ENCODE results near the gene GOLGA6L9. TPM values are rescaled to one million over a fixed set of nuclear protein-coding genes. Genes with fewer than 3 reads are reported as not detected.
A peak's percentile ranks its signal among the peaks of the same experiment; 100 is the strongest.
"Not testable (repeated sequence)": the region's sequence is repeated elsewhere in the genome, so short reads cannot be mapped to it uniquely, and the experiment has no call there.

GOLGA6L9 gene
- total RNA-seq, 1 experiment from 2014 or later = 5.8 TPM

DNA sequence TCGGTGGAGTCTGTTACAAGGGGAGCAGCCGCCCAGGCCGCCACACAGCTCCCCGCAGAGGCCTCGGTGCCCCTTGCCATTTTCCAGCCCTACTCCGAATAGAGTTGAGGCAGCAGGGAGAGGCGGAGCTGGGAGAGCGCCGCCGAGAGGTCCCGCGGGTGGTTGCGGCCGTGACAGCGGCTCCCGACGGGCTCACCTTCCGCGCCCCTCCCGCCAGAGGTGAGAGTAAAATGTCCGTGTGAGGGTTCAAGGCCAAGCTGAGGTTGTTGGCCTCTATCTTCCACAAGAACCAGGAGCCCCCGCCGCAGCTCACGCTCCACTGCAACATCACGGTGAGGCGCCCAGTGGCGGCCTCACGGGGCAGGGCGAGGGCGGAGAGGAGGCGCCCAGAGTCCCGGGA is 15.8 kb downstream of the GOLGA6L9 start:
- BruUV-seq (replicated peaks); H3K9me3 ChIP-seq (ENCODE audit: control insufficient read depth, insufficient read depth, low read depth, low read length); intact Hi-C loops (cut with micrococcal nuclease; ENCODE audit: unreplicated experiment); DNase-seq (ENCODE audit: low read depth, low spot score); H3K4me1 ChIP-seq (ENCODE audit: control insufficient read depth, insufficient read depth, low read length); H3K27ac ChIP-seq (ENCODE audit: low read length); CTCF ChIA-PET; H3K27me3 ChIP-seq (ENCODE audit: control insufficient read depth, insufficient read depth, low read length); ATAC-seq; H3K36me3 ChIP-seq (ENCODE audit: control insufficient read depth, insufficient read depth, low read length); POLR2A ChIA-PET; in situ Hi-C loops (cut with HindIII; ENCODE audit: low pct_unique_long_range_greater_than_20kb, low sequenced_read_pairs): not testable (repeated sequence)
- peak overlapping the region; percentile 39 to 40 for H3K4me3 ChIP-seq (ENCODE audit: low read depth in 2 of 2, low read length in 2 of 2)
- TF ChIP-seq, protein P1, sequence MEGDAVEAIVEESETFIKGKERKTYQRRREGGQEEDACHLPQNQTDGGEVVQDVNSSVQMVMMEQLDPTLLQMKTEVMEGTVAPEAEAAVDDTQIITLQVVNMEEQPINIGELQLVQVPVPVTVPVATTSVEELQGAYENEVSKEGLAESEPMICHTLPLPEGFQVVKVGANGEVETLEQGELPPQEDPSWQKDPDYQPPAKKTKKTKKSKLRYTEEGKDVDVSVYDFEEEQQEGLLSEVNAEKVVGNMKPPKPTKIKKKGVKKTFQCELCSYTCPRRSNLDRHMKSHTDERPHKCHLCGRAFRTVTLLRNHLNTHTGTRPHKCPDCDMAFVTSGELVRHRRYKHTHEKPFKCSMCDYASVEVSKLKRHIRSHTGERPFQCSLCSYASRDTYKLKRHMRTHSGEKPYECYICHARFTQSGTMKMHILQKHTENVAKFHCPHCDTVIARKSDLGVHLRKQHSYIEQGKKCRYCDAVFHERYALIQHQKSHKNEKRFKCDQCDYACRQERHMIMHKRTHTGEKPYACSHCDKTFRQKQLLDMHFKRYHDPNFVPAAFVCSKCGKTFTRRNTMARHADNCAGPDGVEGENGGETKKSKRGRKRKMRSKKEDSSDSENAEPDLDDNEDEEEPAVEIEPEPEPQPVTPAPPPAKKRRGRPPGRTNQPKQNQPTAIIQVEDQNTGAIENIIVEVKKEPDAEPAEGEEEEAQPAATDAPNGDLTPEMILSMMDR (IDR thresholded peaks at IDR 0.05) = peak; percentile 54

DNA sequence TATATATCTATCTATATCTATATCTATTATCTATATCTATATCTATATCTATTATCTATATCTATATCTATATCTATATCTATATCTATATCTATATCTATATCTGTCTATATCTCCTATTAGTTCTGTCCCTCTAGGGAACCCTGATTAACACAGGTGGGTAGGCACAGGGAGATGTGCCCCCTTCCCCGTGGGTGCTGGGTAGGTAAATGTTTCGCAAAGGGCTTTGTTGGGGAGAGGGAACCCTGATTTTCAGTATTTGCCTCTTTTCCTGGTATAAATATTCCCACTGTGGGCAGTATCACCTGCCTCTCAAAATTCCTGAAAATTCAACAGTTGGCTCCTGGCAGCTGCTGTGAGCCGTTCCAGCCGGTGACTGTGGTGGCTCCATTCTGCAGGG is 27.7 kb downstream of the GOLGA6L9 start:
- H3K4me1 ChIP-seq (ENCODE audit: control insufficient read depth, insufficient read depth, low read length); in situ Hi-C loops (cut with HindIII; ENCODE audit: low pct_unique_long_range_greater_than_20kb, low sequenced_read_pairs); DNase-seq (ENCODE audit: low read depth, low spot score); H3K27me3 ChIP-seq (ENCODE audit: control insufficient read depth, insufficient read depth, low read length); BruUV-seq (replicated peaks); POLR2A ChIA-PET; H3K4me3 ChIP-seq (ENCODE audit: low read depth in 2 of 2, low read length in 2 of 2); H3K36me3 ChIP-seq (ENCODE audit: control insufficient read depth, insufficient read depth, low read length); H3K27ac ChIP-seq (ENCODE audit: low read length); ATAC-seq; intact Hi-C loops (cut with micrococcal nuclease; ENCODE audit: unreplicated experiment); H3K9me3 ChIP-seq (ENCODE audit: control insufficient read depth, insufficient read depth, low read depth, low read length); CTCF ChIA-PET: not testable (repeated sequence)

DNA sequence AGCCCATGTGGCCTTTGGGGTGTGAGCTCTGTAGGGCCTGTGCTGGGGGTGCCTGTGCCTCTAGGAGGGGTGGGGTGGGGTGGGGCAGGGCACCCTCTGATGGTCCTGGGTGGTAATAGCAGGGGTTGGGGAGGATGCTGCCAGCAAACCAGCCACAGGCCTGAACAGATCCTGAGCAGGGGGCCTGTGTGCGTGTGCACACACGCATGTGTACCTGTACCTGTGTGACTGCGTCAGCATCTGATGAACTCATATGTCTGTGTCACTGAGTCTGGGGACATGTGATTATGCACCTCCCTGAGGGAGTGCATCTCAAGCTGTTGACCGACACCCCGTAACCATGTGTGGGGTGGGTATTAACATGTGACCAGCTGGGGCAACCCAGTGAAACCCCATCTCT is 36.0 kb downstream of the GOLGA6L9 start:
- in situ Hi-C loops (cut with HindIII; ENCODE audit: low pct_unique_long_range_greater_than_20kb, low sequenced_read_pairs); H3K4me3 ChIP-seq (ENCODE audit: low read depth in 2 of 2, low read length in 2 of 2); H3K27ac ChIP-seq (ENCODE audit: low read length); H3K4me1 ChIP-seq (ENCODE audit: control insufficient read depth, insufficient read depth, low read length); POLR2A ChIA-PET; intact Hi-C loops (cut with micrococcal nuclease; ENCODE audit: unreplicated experiment); H3K9me3 ChIP-seq (ENCODE audit: control insufficient read depth, insufficient read depth, low read depth, low read length); H3K36me3 ChIP-seq (ENCODE audit: control insufficient read depth, insufficient read depth, low read length); CTCF ChIA-PET; H3K27me3 ChIP-seq (ENCODE audit: control insufficient read depth, insufficient read depth, low read length); BruUV-seq (replicated peaks); DNase-seq (ENCODE audit: low read depth, low spot score): not testable (repeated sequence)
- ATAC-seq = peak; percentile 9; the same call in 1 of the 2 replicates

DNA sequence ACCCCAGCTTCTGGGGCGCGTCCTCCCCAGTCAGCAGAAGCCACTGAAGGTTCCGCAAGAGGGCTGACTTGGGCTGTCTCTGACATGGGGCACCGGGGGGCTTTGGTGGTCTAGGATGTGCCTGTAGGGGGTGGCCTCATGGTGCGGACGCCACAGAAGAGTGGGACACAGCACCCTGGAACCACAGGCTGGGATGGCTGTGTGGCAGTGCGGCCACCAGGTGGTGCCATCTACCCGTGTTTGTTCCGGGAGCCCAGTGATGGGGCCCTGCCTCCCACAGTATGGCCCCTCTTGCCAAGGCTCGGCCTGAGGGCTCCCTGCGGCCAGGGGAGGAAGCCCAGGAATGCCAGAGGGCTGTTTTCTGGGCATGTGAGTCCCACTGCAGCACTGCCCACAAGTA is 38.6 kb downstream of the GOLGA6L9 start:
- POLR2A ChIA-PET; H3K4me1 ChIP-seq (ENCODE audit: control insufficient read depth, insufficient read depth, low read length); intact Hi-C loops (cut with micrococcal nuclease; ENCODE audit: unreplicated experiment); BruUV-seq (replicated peaks); DNase-seq (ENCODE audit: low read depth, low spot score); H3K36me3 ChIP-seq (ENCODE audit: control insufficient read depth, insufficient read depth, low read length); H3K4me3 ChIP-seq (ENCODE audit: low read depth in 2 of 2, low read length in 2 of 2); CTCF ChIA-PET; in situ Hi-C loops (cut with HindIII; ENCODE audit: low pct_unique_long_range_greater_than_20kb, low sequenced_read_pairs); H3K27ac ChIP-seq (ENCODE audit: low read length); H3K9me3 ChIP-seq (ENCODE audit: control insufficient read depth, insufficient read depth, low read depth, low read length); H3K27me3 ChIP-seq (ENCODE audit: control insufficient read depth, insufficient read depth, low read length): not testable (repeated sequence)
- ATAC-seq = peak; percentile 96

DNA sequence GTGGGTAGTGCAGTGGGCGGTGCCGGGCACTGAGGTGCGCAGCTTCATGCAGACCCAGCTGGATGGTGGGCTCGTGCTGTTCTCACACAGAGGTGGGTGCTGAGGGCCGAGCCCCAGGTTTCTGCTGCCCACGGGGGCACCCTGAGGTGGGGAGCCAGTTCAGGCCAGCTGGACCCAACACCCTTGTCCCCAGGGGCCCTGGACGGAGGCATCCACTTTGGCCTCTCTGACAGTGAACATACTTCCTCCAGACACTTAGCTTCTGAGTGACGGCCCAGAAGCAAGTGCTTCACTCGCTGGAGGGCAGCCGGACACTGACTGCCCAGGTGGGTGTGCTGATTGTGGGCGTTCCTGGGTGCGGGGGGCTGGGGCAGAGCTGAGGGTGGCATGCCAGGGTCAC is 39.8 kb downstream of the GOLGA6L9 start:
- H3K4me3 ChIP-seq (ENCODE audit: low read depth in 2 of 2, low read length in 2 of 2); H3K27ac ChIP-seq (ENCODE audit: low read length); H3K36me3 ChIP-seq (ENCODE audit: control insufficient read depth, insufficient read depth, low read length); intact Hi-C loops (cut with micrococcal nuclease; ENCODE audit: unreplicated experiment); H3K27me3 ChIP-seq (ENCODE audit: control insufficient read depth, insufficient read depth, low read length); POLR2A ChIA-PET; H3K9me3 ChIP-seq (ENCODE audit: control insufficient read depth, insufficient read depth, low read depth, low read length); DNase-seq (ENCODE audit: low read depth, low spot score); CTCF ChIA-PET; in situ Hi-C loops (cut with HindIII; ENCODE audit: low pct_unique_long_range_greater_than_20kb, low sequenced_read_pairs); BruUV-seq (replicated peaks); ATAC-seq; H3K4me1 ChIP-seq (ENCODE audit: control insufficient read depth, insufficient read depth, low read length): not testable (repeated sequence)

DNA sequence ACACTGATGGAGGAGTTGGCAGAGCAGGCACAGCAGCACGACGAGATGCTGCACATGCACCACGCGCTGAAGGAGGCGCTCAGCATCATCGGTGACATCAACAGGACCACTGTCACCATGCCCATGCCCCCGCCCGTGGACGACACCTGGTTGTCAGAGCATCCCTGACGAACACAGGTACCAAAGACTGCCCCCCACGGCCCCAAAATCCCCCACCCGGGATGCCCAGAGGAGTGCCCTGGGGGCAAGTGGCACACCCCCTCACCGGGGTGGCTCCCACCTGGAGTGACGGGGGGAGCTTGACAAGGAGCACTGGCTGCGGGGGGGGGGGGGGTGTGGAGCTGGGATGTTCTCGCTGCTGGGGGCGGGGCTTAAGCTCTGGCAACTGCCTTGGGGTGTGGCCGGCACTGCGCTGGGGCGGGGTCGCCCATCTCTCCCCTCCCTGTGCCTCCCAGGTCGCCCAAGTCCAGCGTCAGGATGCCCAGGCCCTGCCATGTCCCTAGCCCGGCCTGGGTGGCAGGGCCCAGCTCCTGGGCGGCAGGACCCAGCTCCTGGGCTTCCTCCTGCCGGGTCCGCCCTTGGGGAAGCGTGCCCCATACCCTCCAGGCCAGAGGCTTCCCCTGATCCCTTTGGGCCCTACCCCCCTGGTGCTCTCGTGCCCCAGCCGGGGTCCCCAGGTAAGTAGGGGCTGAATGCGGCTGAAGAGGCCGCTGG is 42.8 kb downstream of the GOLGA6L9 start:
- POLR2A ChIA-PET; intact Hi-C loops (cut with micrococcal nuclease; ENCODE audit: unreplicated experiment); H3K9me3 ChIP-seq (ENCODE audit: control insufficient read depth, insufficient read depth, low read depth, low read length); ATAC-seq; H3K27me3 ChIP-seq (ENCODE audit: control insufficient read depth, insufficient read depth, low read length); H3K4me3 ChIP-seq (ENCODE audit: low read depth in 2 of 2, low read length in 2 of 2); BruUV-seq (replicated peaks); DNase-seq (ENCODE audit: low read depth, low spot score); CTCF ChIA-PET; H3K4me1 ChIP-seq (ENCODE audit: control insufficient read depth, insufficient read depth, low read length); in situ Hi-C loops (cut with HindIII; ENCODE audit: low pct_unique_long_range_greater_than_20kb, low sequenced_read_pairs); H3K36me3 ChIP-seq (ENCODE audit: control insufficient read depth, insufficient read depth, low read length); H3K27ac ChIP-seq (ENCODE audit: low read length): not testable (repeated sequence)

DNA sequence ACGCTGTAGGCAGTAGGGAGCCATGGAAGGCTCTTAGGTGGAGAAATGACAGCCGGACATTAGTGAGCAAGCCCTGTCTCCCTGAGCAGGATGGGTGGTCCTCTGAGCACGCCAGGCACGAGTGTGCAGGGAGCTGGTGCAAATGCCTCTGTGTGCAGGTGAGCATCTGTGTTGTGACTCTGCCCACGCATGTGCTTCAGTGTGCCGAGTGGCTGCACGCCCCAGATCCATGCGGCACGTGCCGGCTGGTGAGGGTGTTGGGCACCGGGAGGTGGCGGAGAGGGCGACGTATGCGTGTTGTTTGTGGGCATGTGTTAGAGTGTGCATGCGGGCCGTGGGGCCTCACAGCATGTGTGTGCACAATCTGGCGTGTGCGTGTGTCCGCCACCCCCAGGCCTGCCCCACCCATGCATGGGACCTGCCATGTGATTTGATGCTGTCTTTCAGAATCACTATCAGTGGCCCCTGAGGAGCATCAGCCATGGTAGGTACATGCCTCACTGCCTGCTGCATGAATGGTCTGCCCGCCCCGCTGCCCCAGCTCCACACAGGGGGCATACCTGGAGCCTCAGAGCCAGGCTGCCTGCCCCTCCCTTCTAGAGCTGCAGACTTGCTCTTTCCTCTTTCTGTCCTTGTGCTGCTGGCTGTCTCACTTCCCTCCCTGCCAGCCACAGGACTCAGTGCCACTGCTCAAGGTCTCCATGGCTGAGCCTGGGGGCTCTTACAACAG is 45.1 kb downstream of the GOLGA6L9 start:
- in situ Hi-C loops (cut with HindIII; ENCODE audit: low pct_unique_long_range_greater_than_20kb, low sequenced_read_pairs); POLR2A ChIA-PET; CTCF ChIA-PET; H3K4me3 ChIP-seq (ENCODE audit: low read depth in 2 of 2, low read length in 2 of 2); BruUV-seq (replicated peaks); H3K36me3 ChIP-seq (ENCODE audit: control insufficient read depth, insufficient read depth, low read length); H3K9me3 ChIP-seq (ENCODE audit: control insufficient read depth, insufficient read depth, low read depth, low read length); intact Hi-C loops (cut with micrococcal nuclease; ENCODE audit: unreplicated experiment); H3K27ac ChIP-seq (ENCODE audit: low read length); DNase-seq (ENCODE audit: low read depth, low spot score); H3K27me3 ChIP-seq (ENCODE audit: control insufficient read depth, insufficient read depth, low read length); H3K4me1 ChIP-seq (ENCODE audit: control insufficient read depth, insufficient read depth, low read length); ATAC-seq: not testable (repeated sequence)

All from Panc1 (cell line).